K562 (cell line): ENCODE measurements around the gene TYRP1. TPM values are rescaled to one million over a fixed set of nuclear protein-coding genes. Genes with fewer than 3 reads are reported as not detected.

ENCODE experiments used
- CBX2 ChIP-seq: fragments of 200-600 bp; sonication (generic); IDR thresholded peaks from one replicate; pipeline ENCODE4 v1.6.1; 2012; ENCODE audit warnings: mild to moderate bottlenecking, low read length, inconsistent platforms; ENCODE audit not compliant: insufficient read depth, poor library complexity, severe bottlenecking
- CCNT2 ChIP-seq: IDR thresholded peaks from 2 replicates; pipeline ENCODE4 v1.6.1; 2011; ENCODE audit warnings: borderline replicate concordance, low read depth, mild to moderate bottlenecking, moderate library complexity, mixed read lengths, low read length; ENCODE audit not compliant: insufficient read length; ENCODE audit errors: extremely low read depth
- FIP1L1 ChIP-seq: fragments of 200-400 bp; formaldehyde crosslinking; IDR thresholded peaks from 2 replicates; pipeline ENCODE4 v1.6.1; 2018; ENCODE audit warnings: mild to moderate bottlenecking, low read depth, low read length; ENCODE audit not compliant: poor library complexity, severe bottlenecking
- FOXJ2 ChIP-seq: fragments of 200-800 bp; sonication (Bioruptor generic); IDR thresholded peaks from 2 replicates; pipeline ENCODE4 v1.6.1; 2016; ENCODE audit warnings: missing genetic modification characterization, missing compliant biosample characterization
- ZFP30 ChIP-seq: fragments of 250-450 bp; sonication (Bioruptor Pico); IDR thresholded peaks from 2 replicates; pipeline ENCODE4 v1.8.0; 2022; ENCODE audit warnings: moderate library complexity, mild to moderate bottlenecking, inconsistent platforms, borderline replicate concordance
- ZNF174 ChIP-seq: fragments of 250-450 bp; sonication (Bioruptor Pico); IDR thresholded peaks from 2 replicates; pipeline ENCODE4 v1.4.0; 2020; ENCODE audit warnings: mild to moderate bottlenecking
- ZNF224 ChIP-seq: sonication (generic); formaldehyde crosslinking; IDR thresholded peaks from 2 replicates; pipeline ENCODE4 v1.8.0; 2022; ENCODE audit warnings: mild to moderate bottlenecking, missing genetic modification reagents
- ZNF778 ChIP-seq: fragments of 450-650 bp; formaldehyde crosslinking; IDR thresholded peaks from 2 replicates; pipeline ENCODE4 v1.4.0; 2020; ENCODE audit warnings: mild to moderate bottlenecking, moderate library complexity
- polyA plus RNA-seq, 8 experiments: library from polyadenylated mRNA; depleted of rRNA in 4 of 8; stranded (reverse) in 5 of 8; unstranded in 3 of 8; fragments of >200 nt; fragmentation: Nextera tagmentation in 2 of 8; fragmentation: Illumina TruSeq in 1 of 8; extraction: Ambion mirVana in 2 of 8; extraction: Trizol in 1 of 8; gene quantifications; 2 replicates each; pipeline versions ENCODE4 v1.2.1 to v1.2.3, GENCODE V29; 2011 to 2014; ENCODE audit warnings: inconsistent platforms in 1 of 8, missing spikeins in 1 of 8
- total RNA-seq, 7 experiments: library from RNA; depleted of rRNA in 6 of 7; stranded (reverse); fragments of >200 nt in 6 of 7; fragmentation: Illumina TruSeq in 2 of 7; extraction: Trizol in 2 of 7; gene quantifications; 2 replicates each; pipeline versions ENCODE4 v1.2.1 to v1.2.3, GENCODE V29; 2011 to 2021; ENCODE audit warnings: low replicate concordance in 1 of 7
- TF ChIP-seq, protein P1 (sequence below): fragments of 200-800 bp; sonication (Bioruptor generic); IDR thresholded peaks from 2 replicates; pipeline ENCODE4 v1.6.1; 2016; ENCODE audit warnings: missing genetic modification characterization, missing compliant biosample characterization
- TF ChIP-seq, protein P2 (sequence below): fragments of 200-800 bp; sonication (Bioruptor generic); IDR thresholded peaks from 2 replicates; pipeline ENCODE4 v1.6.1; 2017; ENCODE audit warnings: missing genetic modification characterization, missing compliant biosample characterization
- TF ChIP-seq, protein P3 (sequence below): fragments of 250-450 bp; sonication (Bioruptor Pico); IDR thresholded peaks from 2 replicates; pipeline ENCODE4 v1.8.0; 2022; ENCODE audit warnings: moderate library complexity, mild to moderate bottlenecking, inconsistent platforms

Gene TYRP1
- total and polyA plus RNA-seq, 9 of the 15 experiments (the other 6 are each of a cell fraction or from before 2014, with no cell fraction given): not detected

DNA sequence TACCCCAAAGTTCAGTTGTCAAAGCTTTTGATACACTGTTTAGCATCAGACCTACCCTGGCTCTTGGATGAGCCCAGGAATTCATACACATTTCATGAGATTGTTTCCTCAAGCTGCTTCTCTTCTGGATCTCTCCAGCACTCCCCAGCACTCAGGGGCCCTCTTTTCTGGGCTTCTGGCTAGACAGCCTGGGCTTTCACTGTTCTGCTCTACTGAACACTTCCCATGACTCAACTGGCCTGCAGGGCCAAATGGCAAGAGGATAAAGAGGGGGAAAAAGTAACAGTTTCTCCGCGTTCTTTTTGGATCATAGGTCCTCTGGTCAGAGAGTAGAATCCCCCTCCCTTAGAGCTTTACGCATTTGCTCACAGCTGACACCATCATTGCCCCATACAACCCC is 60.7 kb downstream of the TYRP1 start (continued):
- TF ChIP-seq, protein P1, sequence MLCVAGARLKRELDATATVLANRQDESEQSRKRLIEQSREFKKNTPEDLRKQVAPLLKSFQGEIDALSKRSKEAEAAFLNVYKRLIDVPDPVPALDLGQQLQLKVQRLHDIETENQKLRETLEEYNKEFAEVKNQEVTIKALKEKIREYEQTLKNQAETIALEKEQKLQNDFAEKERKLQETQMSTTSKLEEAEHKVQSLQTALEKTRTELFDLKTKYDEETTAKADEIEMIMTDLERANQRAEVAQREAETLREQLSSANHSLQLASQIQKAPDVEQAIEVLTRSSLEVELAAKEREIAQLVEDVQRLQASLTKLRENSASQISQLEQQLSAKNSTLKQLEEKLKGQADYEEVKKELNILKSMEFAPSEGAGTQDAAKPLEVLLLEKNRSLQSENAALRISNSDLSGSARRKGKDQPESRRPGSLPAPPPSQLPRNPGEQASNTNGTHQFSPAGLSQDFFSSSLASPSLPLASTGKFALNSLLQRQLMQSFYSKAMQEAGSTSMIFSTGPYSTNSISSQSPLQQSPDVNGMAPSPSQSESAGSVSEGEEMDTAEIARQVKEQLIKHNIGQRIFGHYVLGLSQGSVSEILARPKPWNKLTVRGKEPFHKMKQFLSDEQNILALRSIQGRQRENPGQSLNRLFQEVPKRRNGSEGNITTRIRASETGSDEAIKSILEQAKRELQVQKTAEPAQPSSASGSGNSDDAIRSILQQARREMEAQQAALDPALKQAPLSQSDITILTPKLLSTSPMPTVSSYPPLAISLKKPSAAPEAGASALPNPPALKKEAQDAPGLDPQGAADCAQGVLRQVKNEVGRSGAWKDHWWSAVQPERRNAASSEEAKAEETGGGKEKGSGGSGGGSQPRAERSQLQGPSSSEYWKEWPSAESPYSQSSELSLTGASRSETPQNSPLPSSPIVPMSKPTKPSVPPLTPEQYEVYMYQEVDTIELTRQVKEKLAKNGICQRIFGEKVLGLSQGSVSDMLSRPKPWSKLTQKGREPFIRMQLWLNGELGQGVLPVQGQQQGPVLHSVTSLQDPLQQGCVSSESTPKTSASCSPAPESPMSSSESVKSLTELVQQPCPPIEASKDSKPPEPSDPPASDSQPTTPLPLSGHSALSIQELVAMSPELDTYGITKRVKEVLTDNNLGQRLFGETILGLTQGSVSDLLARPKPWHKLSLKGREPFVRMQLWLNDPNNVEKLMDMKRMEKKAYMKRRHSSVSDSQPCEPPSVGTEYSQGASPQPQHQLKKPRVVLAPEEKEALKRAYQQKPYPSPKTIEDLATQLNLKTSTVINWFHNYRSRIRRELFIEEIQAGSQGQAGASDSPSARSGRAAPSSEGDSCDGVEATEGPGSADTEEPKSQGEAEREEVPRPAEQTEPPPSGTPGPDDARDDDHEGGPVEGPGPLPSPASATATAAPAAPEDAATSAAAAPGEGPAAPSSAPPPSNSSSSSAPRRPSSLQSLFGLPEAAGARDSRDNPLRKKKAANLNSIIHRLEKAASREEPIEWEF (CRISPR knock-in tag): no peak
- TF ChIP-seq ZFP30: no peak
- no peak for TF ChIP-seq CBX2
- TF ChIP-seq, protein P2, sequence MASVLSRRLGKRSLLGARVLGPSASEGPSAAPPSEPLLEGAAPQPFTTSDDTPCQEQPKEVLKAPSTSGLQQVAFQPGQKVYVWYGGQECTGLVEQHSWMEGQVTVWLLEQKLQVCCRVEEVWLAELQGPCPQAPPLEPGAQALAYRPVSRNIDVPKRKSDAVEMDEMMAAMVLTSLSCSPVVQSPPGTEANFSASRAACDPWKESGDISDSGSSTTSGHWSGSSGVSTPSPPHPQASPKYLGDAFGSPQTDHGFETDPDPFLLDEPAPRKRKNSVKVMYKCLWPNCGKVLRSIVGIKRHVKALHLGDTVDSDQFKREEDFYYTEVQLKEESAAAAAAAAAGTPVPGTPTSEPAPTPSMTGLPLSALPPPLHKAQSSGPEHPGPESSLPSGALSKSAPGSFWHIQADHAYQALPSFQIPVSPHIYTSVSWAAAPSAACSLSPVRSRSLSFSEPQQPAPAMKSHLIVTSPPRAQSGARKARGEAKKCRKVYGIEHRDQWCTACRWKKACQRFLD (CRISPR knock-in tag): no peak
- TF ChIP-seq ZNF224 (CRISPR knock-in tag): no peak
- TF ChIP-seq FOXJ2: no peak
- no peak for TF ChIP-seq ZNF174
- no peak for TF ChIP-seq ZNF778 (CRISPR knock-in tag)
- TF ChIP-seq, protein P3, sequence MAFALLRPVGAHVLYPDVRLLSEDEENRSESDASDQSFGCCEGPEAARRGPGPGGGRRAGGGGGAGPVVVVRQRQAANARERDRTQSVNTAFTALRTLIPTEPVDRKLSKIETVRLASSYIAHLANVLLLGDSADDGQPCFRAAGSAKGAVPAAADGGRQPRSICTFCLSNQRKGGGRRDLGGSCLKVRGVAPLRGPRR: no peak
- TF ChIP-seq FIP1L1: no peak
- no peak for TF ChIP-seq CCNT2
